GM18526 (cell line): Measurements from ENCODE around the gene SORT1.

Source experiments
- POLR2A ChIP-seq: IDR thresholded peaks from 3 replicates; pipeline ENCODE4 v1.6.1; 2011; ENCODE audit not compliant: insufficient read length; ENCODE audit errors: extremely low read depth

SORT1 gene

DNA sequence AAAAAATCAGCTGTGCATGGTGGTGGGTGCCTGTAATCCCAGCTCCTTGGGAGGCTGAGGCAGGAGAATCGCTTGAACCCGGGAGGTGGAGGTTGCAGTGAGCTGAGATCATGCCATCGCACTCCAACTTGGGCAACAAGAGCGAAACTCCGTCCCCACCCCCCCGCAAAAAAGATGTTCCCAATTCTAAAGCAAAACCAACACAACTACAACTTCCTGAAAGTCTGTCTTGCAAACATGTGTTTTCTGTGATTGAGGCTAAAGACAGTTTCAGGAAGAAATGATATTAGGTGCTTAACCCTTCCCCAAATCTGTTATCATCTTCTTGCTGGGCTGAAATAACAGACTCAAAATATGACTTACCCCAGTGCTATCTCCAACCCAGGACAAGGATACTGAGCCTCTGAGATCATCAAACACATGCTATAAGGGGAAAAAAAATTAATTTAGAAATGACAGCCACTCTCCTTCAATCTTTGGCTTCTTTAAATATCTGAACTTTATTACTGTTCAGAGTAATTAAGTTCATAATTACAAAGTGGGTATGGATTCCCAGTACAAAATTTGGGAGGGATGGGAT lies 28.5 kb downstream of the SORT1 start:
- no peak for TF ChIP-seq POLR2A

DNA sequence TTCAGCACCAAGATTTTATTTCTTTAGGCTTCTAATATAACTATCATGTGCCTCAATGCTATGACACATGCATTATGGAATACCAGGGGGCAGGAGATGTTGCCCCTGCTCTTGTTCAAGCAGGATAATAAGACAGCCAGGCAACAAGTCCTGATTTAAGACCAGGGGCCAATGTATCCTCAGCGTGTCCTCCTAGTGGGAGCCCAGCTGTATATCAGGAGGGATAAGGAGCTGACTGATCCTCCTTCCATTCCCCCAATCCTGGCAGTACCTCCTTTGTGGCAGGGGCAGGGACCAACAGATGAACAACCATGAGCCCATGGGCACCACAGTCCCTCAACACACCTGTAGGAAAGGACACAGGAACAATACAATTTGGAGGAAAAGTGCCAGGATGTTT lies 29.3 kb downstream of the SORT1 start:
- no peak for TF ChIP-seq POLR2A

DNA sequence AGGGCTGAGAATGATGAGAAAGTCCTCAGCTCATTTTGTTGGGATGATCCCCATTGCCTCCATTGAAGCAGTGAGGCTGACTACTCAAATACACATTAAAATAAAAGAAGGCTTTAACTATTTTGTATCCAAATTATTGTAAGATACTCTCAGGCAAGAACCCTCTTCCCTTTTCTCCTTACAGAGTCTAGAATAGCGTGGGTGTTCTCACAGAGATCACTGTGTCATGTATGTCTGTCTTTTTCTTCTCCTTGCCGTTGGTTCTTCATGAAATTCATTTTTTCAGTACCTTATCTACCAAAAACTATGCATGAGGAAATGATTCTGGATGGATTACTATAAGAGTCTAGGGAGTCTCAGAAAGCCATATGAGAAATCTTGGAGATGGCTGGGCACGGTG lies 30.1 kb downstream of the SORT1 start:
- no peak for TF ChIP-seq POLR2A

DNA sequence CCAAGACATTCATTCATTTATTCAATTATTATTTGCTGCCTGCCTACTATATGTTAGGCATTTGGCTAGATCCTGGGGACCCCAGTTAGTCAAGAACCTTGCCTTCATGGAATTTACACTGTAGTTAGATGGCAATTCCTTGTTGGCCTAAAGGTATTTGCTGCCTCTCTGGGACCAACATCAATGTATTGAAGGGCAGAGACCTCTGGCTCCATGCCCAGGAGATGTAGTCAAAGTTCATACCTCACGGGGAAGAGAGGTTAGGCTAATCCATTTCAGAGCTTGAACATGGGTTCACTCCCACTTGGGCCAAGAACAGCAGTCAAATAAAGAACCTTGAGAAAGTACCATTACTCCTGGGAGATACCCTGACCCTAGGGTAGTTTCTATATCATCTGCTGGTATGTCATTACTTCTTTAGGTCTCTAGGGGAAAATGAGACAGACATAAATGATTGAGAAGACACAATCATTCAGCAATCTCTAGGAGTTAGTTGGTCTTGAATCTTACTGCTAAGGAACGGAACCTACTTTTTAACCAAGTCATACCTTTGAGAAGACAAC lies 32.0 kb downstream of the SORT1 start:
- TF ChIP-seq POLR2A = no peak

DNA sequence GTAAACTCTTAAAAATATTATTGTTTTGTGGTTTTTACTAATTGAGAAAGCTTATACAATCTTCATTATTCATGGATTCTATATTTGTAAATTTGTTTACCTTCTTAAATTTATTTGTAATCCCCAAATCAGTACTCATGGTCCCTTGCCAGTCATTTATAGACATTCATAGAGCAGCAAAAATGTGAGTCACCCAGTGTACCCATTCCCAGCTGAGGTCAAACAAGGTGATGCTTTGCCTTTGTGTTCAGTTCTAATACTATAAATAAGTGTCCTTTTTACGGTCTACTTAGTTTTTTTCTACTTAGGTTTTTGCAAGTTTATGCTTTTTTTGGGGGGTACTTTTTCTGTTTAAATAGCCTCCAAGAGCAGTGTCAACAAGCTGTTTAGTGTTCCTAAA lies 36.1 kb downstream of the SORT1 start:
- TF ChIP-seq POLR2A = no peak

DNA sequence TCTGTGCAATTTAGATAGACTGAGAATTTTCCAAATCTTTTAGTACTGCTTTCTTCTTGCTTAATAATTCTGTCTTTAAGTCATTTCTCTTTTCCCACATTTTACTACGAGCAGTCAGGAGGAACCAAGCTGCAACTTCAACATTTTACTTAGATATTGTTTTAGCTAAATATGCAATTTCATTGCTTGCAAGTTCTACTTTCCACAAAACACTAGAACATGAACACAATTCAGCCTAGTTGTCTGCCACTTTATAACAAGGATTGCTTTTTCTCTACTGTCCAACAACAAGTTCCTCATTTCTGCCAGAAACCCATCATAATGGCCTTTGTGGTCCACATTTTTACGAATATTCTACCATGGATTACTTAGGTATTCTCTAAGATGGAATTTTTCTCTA lies 36.6 kb downstream of the SORT1 start:
- no peak for TF ChIP-seq POLR2A

DNA sequence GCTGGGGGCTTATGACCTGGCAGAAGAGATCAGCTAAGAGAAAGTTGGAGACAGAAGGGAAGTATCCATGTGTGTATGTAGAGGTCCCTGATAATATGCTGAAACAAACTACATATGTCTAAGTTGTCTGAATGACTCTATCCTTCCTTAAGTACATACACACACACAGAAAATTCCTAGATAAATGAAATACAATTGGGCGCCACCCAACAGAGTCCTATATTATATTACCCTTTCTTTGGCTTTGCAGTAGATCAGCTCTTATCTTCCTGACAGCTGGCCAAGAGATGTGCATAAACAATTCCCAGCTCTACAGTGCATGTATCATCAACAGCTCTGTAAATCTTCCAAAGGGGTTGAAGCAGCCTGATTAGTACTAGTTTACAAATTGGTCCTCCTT lies 40.1 kb downstream of the SORT1 start:
- no peak for TF ChIP-seq POLR2A

DNA sequence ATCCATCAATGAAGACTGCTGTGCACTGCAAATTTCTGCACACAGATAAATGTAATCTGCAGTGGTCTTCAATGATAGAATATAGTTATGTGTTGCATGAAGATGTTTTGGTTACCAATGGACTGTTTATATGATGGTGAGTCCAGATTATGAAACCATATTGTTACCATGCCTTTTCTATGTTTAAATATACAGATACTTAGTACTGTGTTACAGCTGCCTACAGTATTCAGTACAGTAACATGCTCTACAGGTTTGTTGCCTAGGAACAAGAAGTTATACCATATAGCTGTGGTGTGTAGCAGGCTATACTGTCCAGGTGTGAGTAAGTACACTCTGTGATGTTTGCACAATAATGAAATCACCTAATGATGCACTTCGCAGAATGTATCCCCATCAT lies 40.8 kb downstream of the SORT1 start:
- no peak for TF ChIP-seq POLR2A

DNA sequence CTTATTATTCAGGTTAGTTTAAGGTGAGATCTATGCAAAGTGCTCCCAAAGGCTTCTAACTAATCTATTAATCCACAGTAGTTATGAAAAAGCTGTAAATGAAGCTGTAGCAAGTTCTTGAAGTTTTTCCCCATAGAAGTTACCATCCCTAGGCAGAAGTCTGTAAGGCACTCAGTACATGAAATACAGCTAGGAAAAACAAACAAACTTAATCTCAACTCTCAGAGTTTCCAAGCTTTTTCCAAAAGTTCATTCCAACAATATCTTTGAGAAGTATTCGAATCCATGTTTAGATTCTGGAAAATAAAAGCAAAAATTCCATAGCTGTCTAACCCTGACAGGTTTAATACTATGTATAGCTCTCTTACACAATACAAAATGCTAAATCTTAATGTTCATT lies 41.2 kb downstream of the SORT1 start:
- TF ChIP-seq POLR2A = no peak

DNA sequence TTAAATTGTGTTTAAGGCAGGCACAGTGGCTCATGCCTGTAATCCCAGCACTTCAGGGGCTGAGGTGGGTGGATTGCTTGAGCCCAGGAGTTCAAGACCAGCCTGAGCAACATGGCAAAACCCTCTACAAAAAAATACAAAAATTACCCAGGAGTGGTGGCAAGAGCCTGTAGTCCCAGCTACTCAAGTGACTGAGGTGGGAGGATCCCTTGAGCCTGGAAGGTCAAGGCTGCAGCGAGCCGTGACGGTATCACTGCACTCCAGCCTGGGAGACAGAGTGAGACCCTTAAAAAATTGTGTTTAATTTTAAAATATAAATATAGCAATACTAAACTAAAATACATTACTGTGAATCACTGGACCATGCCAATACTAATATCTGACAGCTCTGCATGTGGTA lies 42.8 kb downstream of the SORT1 start:
- no peak for TF ChIP-seq POLR2A

DNA sequence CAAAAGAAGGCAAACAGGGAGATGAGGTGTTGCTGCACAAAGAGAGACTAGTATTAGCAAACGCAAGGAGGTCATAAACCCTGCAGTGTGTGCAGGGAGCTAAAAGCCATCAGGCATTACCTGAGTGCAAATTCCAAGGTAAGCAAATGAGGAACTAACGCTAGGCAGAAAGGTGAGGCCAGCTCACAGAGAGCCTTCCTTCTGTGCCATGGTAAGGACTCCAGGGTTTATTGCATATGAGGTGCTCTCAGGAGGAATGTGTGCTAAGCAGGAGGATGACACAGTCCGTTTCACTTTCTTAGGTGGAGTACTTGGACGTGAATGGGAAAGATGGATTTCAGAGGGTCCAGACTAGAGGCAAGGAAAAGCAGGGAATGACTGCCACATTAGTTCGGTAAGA lies 46.3 kb downstream of the SORT1 start:
- TF ChIP-seq POLR2A = no peak

DNA sequence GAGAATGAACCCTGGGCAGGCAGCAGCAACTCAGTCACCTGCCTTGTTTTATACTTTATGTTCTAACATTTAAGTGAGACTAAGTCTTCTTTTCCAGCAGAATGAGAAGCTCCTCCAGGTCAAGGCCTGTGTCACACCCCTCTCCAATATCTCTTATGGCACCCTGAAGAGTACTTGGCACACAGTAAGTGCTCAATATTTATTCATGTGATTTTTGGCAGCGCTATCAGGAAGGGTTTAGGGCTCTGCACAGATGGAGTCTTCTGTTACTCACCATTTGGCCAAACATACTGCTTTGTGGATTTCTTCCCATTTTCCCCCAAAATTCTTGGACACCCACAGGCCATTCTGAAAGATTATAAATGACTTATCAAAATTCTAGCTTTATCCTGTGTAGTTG lies 47.1 kb downstream of the SORT1 start:
- TF ChIP-seq POLR2A = no peak

DNA sequence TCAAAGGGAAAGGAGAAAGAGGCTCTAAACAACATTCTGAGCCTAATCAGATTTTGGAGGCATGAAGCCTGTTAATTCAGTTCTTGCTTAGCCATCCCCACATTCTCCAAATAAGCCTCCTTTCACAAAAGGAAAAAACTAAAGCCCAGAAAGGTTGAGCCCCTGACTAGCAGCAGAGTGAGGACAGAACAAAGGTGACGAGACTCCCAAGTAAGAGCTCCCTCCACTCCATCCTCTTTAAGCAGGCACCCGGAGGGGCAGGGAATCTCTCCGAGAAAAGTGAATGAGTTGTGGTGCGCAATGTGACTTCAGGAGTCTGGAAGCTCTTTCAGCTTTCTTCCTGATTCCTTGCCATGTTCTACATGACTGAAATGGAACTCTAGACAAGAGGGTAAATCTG lies 47.5 kb downstream of the SORT1 start:
- TF ChIP-seq POLR2A = no peak

DNA sequence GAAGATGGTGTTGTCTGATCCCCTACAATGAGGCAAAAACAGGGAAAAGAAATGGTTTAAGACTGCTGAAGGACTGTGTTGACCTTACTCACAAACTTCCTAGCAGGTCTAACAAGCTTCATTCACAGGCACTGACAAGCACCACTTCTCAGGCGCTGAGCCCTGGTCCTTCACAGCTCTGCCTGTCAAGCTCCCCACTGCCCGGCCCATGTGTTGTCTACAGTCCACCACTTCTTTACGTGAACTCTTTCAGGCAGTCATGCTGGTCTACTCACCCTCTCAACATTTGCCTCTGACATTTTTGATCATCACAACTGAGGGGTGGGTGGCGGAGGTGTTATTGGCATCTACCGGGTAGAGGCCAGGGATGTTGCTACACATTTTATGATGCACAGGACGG lies 50.2 kb downstream of the SORT1 start:
- TF ChIP-seq POLR2A = no peak

DNA sequence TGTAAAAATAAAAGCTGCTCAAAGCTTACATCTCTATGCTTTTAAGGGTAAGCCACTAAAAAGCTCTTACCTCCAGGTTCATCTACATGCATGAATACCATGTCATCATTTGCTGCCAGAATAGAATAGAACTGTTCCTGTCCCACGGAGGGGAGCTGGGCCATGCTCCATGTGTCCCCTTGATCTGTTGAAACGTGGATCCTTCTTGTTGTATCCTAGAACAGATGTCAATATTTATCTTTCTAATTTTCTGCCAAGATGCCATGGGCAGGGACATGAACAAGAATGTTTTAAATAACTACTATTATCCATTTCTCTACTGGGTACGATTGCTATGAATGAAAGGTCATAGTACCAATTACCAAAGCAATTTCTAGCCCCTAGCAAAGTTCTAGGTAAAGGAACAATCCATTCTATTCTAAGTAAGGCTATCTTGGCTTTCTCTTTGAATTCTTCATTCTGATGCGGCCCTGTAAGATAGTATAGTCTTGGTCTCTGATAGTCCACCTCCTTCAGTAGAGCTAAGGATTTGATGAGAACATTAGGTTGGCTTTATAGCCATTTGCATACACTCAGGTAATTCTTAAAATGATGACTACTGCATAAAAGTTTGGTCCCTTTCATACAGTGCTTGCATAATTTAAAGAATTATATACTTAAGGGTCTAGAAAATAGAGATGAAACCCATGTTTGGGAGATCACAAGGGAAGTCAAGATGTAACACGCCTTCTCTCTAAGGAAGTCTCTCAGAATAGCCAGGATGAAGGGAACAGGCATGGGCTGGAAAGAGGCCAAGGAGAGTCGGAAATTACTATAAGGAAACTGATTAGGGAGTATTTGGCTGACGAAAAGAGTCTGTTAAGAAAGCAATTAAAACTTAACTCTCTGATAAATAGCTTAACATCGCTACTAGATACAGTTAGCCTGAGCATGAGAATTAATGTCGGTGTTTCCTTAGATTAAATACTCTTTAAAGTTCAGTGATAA lies 55.5 kb downstream of the SORT1 start:
- TF ChIP-seq POLR2A = no peak

DNA sequence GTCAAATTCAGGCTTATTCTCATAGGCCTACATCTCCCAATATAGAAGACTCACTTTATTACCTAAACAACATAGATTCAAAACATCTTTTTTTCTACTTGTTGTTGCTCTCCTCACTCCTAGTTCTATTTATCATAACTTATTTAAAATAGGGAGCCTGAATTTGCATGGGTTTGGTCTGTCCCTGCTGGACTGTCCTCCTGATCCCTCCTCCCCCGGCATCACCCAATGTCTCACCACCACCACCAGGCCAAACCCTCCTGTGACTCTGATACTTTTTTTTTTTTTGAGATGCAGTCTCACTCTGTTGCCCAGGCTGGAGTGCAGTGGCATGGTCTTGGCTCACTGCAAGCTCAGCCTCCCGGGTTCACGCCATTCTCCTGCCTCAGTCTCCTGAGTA lies 59.1 kb downstream of the SORT1 start:
- TF ChIP-seq POLR2A = no peak
